Hepatocyte (in vitro differentiated cells): ENCODE measurements around the gene IGSF9. TPM values are rescaled to one million over a fixed set of nuclear protein-coding genes. Genes with fewer than 3 reads are reported as not detected.

Experiments used
- DNase-seq: peaks from one replicate; pipeline ENCODE4 v3.0.0-alpha.2; 2016; ENCODE audit warnings: low spot score
- H2AFZ ChIP-seq: fragments of 200-600 bp; sonication (generic); 2 replicates; pipeline ENCODE4 v1.6.0; 2016; ENCODE audit warnings: antibody characterized with exemption, mild to moderate bottlenecking
- H3K27ac ChIP-seq: fragments of 200-600 bp; sonication (generic); 2 replicates; pipeline ENCODE4 v1.5.1; 2016; ENCODE audit warnings: mild to moderate bottlenecking
- H3K27me3 ChIP-seq: fragments of 200-600 bp; sonication (generic); 2 replicates; pipeline ENCODE4 v1.6.1; 2016
- H3K36me3 ChIP-seq: fragments of 200-600 bp; sonication (generic); replicated peaks from 2 replicates; pipeline ENCODE4 v1.5.1; 2016; ENCODE audit warnings: low read depth; ENCODE audit not compliant: insufficient read depth
- H3K4me1 ChIP-seq: fragments of 200-600 bp; sonication (generic); 2 replicates; pipeline ENCODE4 v1.5.1; 2016; ENCODE audit warnings: mild to moderate bottlenecking, moderate library complexity; ENCODE audit not compliant: insufficient read depth
- H3K4me2 ChIP-seq: fragments of 200-600 bp; sonication (generic); 2 replicates; pipeline ENCODE4 v1.6.0; 2016
- H3K4me3 ChIP-seq: fragments of 200-600 bp; sonication (generic); 2 replicates; pipeline ENCODE4 v1.5.1; 2016; ENCODE audit warnings: mild to moderate bottlenecking
- H3K79me2 ChIP-seq: fragments of 200-600 bp; sonication (generic); 2 replicates; pipeline ENCODE4 v1.6.0; 2017; ENCODE audit warnings: mild to moderate bottlenecking
- H3K9me2 ChIP-seq: fragments of 200-600 bp; sonication (generic); replicated peaks from 2 replicates; pipeline ENCODE4 v1.6.0; 2017; ENCODE audit warnings: mild to moderate bottlenecking; ENCODE audit not compliant: insufficient read depth
- H3K9me3 ChIP-seq: fragments of 200-600 bp; sonication (generic); 2 replicates; pipeline ENCODE4 v1.5.1; 2016; ENCODE audit warnings: low read depth, mild to moderate bottlenecking
- H4K20me1 ChIP-seq: fragments of 200-600 bp; sonication (generic); 2 replicates; pipeline ENCODE4 v1.6.0; 2016; ENCODE audit warnings: mild to moderate bottlenecking; ENCODE audit not compliant: insufficient read depth, poor library complexity, severe bottlenecking
- CTCF ChIP-seq: fragments of 200-600 bp; sonication (generic); IDR thresholded peaks from 2 replicates; pipeline ENCODE4 v1.5.1; 2016; ENCODE audit warnings: antibody characterized with exemption, mild to moderate bottlenecking; ENCODE audit not compliant: poor library complexity
- EZH2 ChIP-seq: fragments of 200-600 bp; sonication (generic); IDR thresholded peaks from 2 replicates; pipeline ENCODE4 v1.6.1; 2016; ENCODE audit warnings: antibody characterized with exemption, mild to moderate bottlenecking, borderline replicate concordance
- EZH2phosphoT487 ChIP-seq: fragments of 200-600 bp; sonication (generic); IDR thresholded peaks from one replicate; pipeline ENCODE4 v1.6.1; 2018; ENCODE audit warnings: antibody characterized with exemption, mild to moderate bottlenecking, low read depth, moderate library complexity; ENCODE audit not compliant: unreplicated experiment, severe bottlenecking
- WGBS: methylation state at CpG from one replicate; pipeline ENCODE4 v1.1.6; 2016; ENCODE audit warnings: low lambda C conversion rate; ENCODE audit errors: missing lambda C conversion rate; 5-methylcytosine and 5-hydroxymethylcytosine counted together
- microRNA-seq: library from miRNA; unstranded; fragments of <30 nt; microRNA quantifications from one replicate; pipeline ENCODE4, GENCODE V29; 2017
- polyA plus RNA-seq: library from polyadenylated mRNA; unstranded; fragments of >200 nt; fragmentation: Nextera tagmentation; extraction: Ambion mirVana; gene quantifications from 2 replicates; pipeline ENCODE4 v1.2.1, GENCODE V29; 2016
- small RNA-seq: library from RNA; depleted of rRNA; stranded (forward); fragments of <200 nt; gene quantifications from one replicate; pipeline ENCODE3, GENCODE V24; 2014
- total RNA-seq: library from RNA; depleted of rRNA; stranded (reverse); fragments of >200 nt; gene quantifications from 2 replicates; pipeline ENCODE4 v1.2.3, GENCODE V29; 2014

IGSF9 gene
- total and polyA plus RNA-seq, 2 experiments from 2014 or later, result 8.2 to 22.5 TPM

- Histone ChIP-seq H2AFZ (no peak overlapping the region), H3K27me3 (no peaks in the 10 kb centered on the region), H3K36me3 (no peaks in the 10 kb centered on the region), H3K9me3 (no peaks in the 10 kb centered on the region), H4K20me1 (no peaks in the 10 kb centered on the region), H3K9me2 (no peaks in the 10 kb centered on the region), H3K4me3 (no peak overlapping the region), H3K79me2 (no peaks in the 10 kb centered on the region), H3K4me1 (peaks cover 2% of the 10 kb centered on the region), H3K4me2 (no peak overlapping the region), H3K27ac (no peak overlapping the region)
- no peak for DNase-seq
- WGBS, result 93% methylated on average over 6 of the region's 6 CpGs
- TF ChIP-seq EZH2 (no peak), CTCF (no peak), EZH2phosphoT487 (no peak)
Measured at GRCh38 chr1:159877695-159878444, 67.5 kb downstream of the IGSF9 start.

Small RNA genes lying within 50 kb of the gene (microRNA-seq; reads per million reads assigned to microRNA genes)
- gene MIR4259, result not detected

Small RNA genes lying within 50 kb of the gene (small RNA-seq; reads per million reads assigned to genes)
- not detected for gene MIR4259

Other genes with a start within 250 kb of the IGSF9 start
- not detected in 2 replicates for gene CRP, start 231.0 kb downstream of the IGSF9 start, total RNA-seq
- not detected in 2 replicates for gene CRP, start 231.0 kb downstream of the IGSF9 start, polyA plus RNA-seq
- 17.2 and 22.8 TPM in 2 replicates for gene DUSP23, start 164.7 kb downstream of the IGSF9 start, total RNA-seq
- 39.5 and 44.6 TPM in 2 replicates for gene DUSP23, start 164.7 kb downstream of the IGSF9 start, polyA plus RNA-seq
- not detected in 2 replicates for gene FCRL6, start 143.3 kb downstream of the IGSF9 start, total RNA-seq
- not detected in 2 replicates for gene FCRL6, start 143.3 kb downstream of the IGSF9 start, polyA plus RNA-seq
- gene SLAMF8, start 118.7 kb downstream of the IGSF9 start, total RNA-seq, result 0.52 and 0.57 TPM in 2 replicates
- gene SLAMF8, start 118.7 kb downstream of the IGSF9 start, polyA plus RNA-seq, result 0.47 and 0.74 TPM in 2 replicates
- gene VSIG8, start 83.0 kb downstream of the IGSF9 start, total RNA-seq, result 0.33 TPM in 1 of 2 replicates, not detected in the other
- 0.13 and 0.38 TPM in 2 replicates for gene VSIG8, start 83.0 kb downstream of the IGSF9 start, polyA plus RNA-seq
- gene CFAP45, start 45.4 kb downstream of the IGSF9 start, total RNA-seq, result 0.43 TPM in 1 of 2 replicates, not detected in the other
- gene CFAP45, start 45.4 kb downstream of the IGSF9 start, polyA plus RNA-seq, result not detected in 2 replicates
- gene TAGLN2, start 20.1 kb downstream of the IGSF9 start, total RNA-seq, result 122 and 124 TPM in 2 replicates
- 284 and 292 TPM in 2 replicates for gene TAGLN2, start 20.1 kb downstream of the IGSF9 start, polyA plus RNA-seq
- not detected in 2 replicates for gene SLAMF9, start 8.6 kb upstream of the IGSF9 start, total RNA-seq
- gene SLAMF9, start 8.6 kb upstream of the IGSF9 start, polyA plus RNA-seq, result not detected in 2 replicates
- 9.0 and 10.5 TPM in 2 replicates for gene PIGM, start 86.4 kb upstream of the IGSF9 start, total RNA-seq
- gene PIGM, start 86.4 kb upstream of the IGSF9 start, polyA plus RNA-seq, result 5.9 and 6.3 TPM in 2 replicates
- not detected in 2 replicates for gene KCNJ10, start 124.5 kb upstream of the IGSF9 start, total RNA-seq
- gene KCNJ10, start 124.5 kb upstream of the IGSF9 start, polyA plus RNA-seq, result not detected in 2 replicates
- not detected in 2 replicates for gene KCNJ9, start 135.9 kb upstream of the IGSF9 start, total RNA-seq
- not detected in 2 replicates for gene KCNJ9, start 135.9 kb upstream of the IGSF9 start, polyA plus RNA-seq
- 26.0 and 36.8 TPM in 2 replicates for gene IGSF8, start 153.0 kb upstream of the IGSF9 start, total RNA-seq
- 39.3 and 54.1 TPM in 2 replicates for gene IGSF8, start 153.0 kb upstream of the IGSF9 start, polyA plus RNA-seq
- gene ATP1A2, start 170.1 kb upstream of the IGSF9 start, total RNA-seq, result 2.9 and 4.7 TPM in 2 replicates
- gene ATP1A2, start 170.1 kb upstream of the IGSF9 start, polyA plus RNA-seq, result 0.80 and 1.5 TPM in 2 replicates
- gene ATP1A4, start 206.0 kb upstream of the IGSF9 start, total RNA-seq, result 0.68 and 4.4 TPM in 2 replicates
- 0.45 and 2.2 TPM in 2 replicates for gene ATP1A4, start 206.0 kb upstream of the IGSF9 start, polyA plus RNA-seq
- 0.72 TPM in 1 of 2 replicates, not detected in the other for gene CASQ1, start 245.0 kb upstream of the IGSF9 start, total RNA-seq
- gene CASQ1, start 245.0 kb upstream of the IGSF9 start, polyA plus RNA-seq, result 0.51 and 0.57 TPM in 2 replicates